Endothelial cell (in vitro differentiated cells): ENCODE results near the gene DIP2C. TPM values are rescaled to one million over a fixed set of nuclear protein-coding genes. Genes with fewer than 3 reads are reported as not detected.

ENCODE experiments used
- DNase-seq: peaks from one replicate; pipeline ENCODE4 v3.0.0; 2021; ENCODE audit warnings: low spot score
- H3K27ac Mint-ChIP-seq: one replicate; pipeline ENCODE4 v1.8.0; 2021; ENCODE audit warnings: mixed read lengths, inconsistent platforms; ENCODE audit not compliant: unreplicated experiment
- H3K27me3 Mint-ChIP-seq: one replicate; pipeline ENCODE4 v1.8.0; 2021; ENCODE audit warnings: mild to moderate bottlenecking, moderate library complexity, mixed read lengths, inconsistent platforms; ENCODE audit not compliant: unreplicated experiment
- H3K36me3 Mint-ChIP-seq: one replicate; pipeline ENCODE4 v1.8.0; 2021; ENCODE audit warnings: mild to moderate bottlenecking, low read depth, mixed read lengths, inconsistent platforms; ENCODE audit not compliant: unreplicated experiment
- H3K4me1 Mint-ChIP-seq: one replicate; pipeline ENCODE4 v1.8.0; 2021; ENCODE audit warnings: mild to moderate bottlenecking, mixed read lengths, inconsistent platforms; ENCODE audit not compliant: unreplicated experiment
- H3K4me3 Mint-ChIP-seq: one replicate; pipeline ENCODE4 v1.8.0; 2021; ENCODE audit warnings: mild to moderate bottlenecking, mixed read lengths, inconsistent platforms; ENCODE audit not compliant: unreplicated experiment
- H3K9me3 Mint-ChIP-seq: one replicate; pipeline ENCODE4 v1.8.0; 2021; ENCODE audit warnings: mixed read lengths, inconsistent platforms; ENCODE audit not compliant: unreplicated experiment
- total RNA-seq: library from RNA; stranded (reverse); fragmentation: NEBNext Ultra II Directional; extraction: Animal tissue kit (Norgen Biotek cat#: 25700); gene quantifications from one replicate; pipeline ENCODE4 v1.2.1, GENCODE V29; 2021; ENCODE audit not compliant: unreplicated experiment
- TF ChIP-seq, protein P1 (sequence below): fragments of 200-600 bp; sonication (generic); IDR thresholded peaks from one replicate; pipeline ENCODE4 v1.5.0; 2021; ENCODE audit warnings: antibody characterized with exemption; ENCODE audit not compliant: unreplicated experiment

Gene DIP2C
- total RNA-seq, 1 donor from 2014 or later = 13.1 TPM

DNA sequence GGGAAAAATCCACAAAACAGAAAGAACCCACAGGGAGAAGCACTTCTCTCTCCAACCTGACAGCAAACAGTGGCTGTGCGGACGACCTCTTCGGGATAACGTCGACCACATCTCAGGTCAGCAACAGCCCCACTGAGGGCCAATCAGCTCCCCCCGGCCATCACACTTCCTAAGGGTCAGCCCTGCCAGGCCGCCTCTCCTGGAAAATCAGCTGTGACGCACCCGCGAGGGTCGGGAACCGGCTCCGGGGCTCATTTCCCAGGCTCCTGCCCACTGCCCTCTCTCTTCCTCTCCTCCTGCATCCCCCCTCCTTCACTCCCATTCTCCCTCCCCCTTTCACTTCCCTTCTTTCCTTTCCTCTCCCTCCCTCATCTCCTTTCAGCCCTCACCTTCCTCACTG is 118.3 kb downstream of the DIP2C start:
- Mint-ChIP-seq H3K9me3 (no peaks in the 10 kb centered on the region), H3K36me3 (peaks cover 5% of the 10 kb centered on the region), H3K27me3 (peaks cover 3% of the 10 kb centered on the region), H3K4me1 (peaks cover 23% of the 10 kb centered on the region), H3K4me3 (no peak overlapping the region), H3K27ac (no peak overlapping the region)
- TF ChIP-seq, protein P1, sequence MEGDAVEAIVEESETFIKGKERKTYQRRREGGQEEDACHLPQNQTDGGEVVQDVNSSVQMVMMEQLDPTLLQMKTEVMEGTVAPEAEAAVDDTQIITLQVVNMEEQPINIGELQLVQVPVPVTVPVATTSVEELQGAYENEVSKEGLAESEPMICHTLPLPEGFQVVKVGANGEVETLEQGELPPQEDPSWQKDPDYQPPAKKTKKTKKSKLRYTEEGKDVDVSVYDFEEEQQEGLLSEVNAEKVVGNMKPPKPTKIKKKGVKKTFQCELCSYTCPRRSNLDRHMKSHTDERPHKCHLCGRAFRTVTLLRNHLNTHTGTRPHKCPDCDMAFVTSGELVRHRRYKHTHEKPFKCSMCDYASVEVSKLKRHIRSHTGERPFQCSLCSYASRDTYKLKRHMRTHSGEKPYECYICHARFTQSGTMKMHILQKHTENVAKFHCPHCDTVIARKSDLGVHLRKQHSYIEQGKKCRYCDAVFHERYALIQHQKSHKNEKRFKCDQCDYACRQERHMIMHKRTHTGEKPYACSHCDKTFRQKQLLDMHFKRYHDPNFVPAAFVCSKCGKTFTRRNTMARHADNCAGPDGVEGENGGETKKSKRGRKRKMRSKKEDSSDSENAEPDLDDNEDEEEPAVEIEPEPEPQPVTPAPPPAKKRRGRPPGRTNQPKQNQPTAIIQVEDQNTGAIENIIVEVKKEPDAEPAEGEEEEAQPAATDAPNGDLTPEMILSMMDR = no peak
- DNase-seq = no peak

DNA sequence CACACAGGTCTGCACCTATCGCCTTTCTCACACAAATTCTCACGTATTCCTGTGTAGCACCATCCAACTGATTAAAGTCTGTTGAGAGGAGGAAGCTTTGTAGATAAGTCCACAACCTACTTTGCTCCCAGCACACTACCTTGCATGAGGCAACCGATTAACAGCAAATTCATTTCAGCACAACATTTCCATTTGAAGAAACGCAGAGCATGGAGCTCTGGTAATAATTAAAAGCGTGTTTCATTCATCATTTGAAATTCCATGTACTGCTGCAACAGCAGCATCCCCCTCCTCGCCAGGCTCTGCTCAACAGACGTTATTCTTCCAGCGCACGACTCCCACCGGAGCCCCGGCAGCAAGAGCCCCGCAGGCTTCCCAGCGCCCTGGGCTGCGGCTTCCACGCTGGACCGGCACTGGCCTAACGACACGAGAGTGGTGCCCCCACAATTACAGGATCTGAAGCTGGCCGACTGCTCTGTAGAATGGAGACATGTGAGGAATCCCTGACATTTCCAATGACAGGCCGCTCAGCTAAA is 118.8 kb downstream of the DIP2C start:
- H3K9me3 Mint-ChIP-seq = no peaks in the 10 kb centered on the region
- peaks cover 23% of the 10 kb centered on the region for H3K4me1 Mint-ChIP-seq
- no peak overlapping the region for H3K27ac Mint-ChIP-seq
- no peak for DNase-seq
- TF ChIP-seq, protein P1 = no peak
- H3K4me3 Mint-ChIP-seq = no peak overlapping the region
- H3K36me3 Mint-ChIP-seq = peaks cover 5% of the 10 kb centered on the region
- peaks cover 3% of the 10 kb centered on the region for H3K27me3 Mint-ChIP-seq

DNA sequence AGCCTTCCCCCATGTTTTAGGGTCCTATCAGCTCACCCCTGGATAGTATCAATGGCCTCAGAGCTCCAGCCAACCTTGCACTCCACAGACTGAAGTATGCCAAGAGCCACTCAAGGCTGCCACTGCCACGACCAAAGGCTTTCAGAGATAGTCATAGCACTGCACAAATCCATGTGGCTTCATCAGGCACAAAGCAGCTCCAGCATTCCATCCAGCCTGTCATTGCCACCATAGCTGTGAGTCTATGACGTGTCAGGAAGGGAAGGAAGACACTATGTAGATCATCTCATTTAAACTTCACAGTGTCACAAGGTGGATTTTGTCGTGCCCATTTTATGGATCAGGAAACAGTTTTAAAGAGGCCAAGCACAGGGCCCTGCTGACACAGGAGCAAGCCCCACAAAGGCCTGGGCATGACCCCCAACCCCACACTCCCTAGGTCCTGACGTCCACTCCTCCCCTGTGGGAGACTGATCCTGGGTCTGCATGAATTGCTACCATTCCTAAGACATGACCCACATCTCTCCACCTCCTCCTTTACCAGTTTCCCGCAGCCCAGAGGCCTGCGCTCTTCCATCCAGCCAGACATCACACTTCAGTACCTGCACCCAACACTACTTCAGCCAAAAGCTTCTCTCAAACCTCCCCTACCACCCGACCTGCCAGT is 119.4 kb downstream of the DIP2C start:
- Mint-ChIP-seq H3K36me3 (peaks cover 5% of the 10 kb centered on the region), H3K9me3 (no peaks in the 10 kb centered on the region), H3K4me3 (no peak overlapping the region), H3K4me1 (peaks cover 23% of the 10 kb centered on the region), H3K27ac (no peak overlapping the region), H3K27me3 (peaks cover 3% of the 10 kb centered on the region)
- TF ChIP-seq, protein P1 = no peak
- DNase-seq = no peak

DNA sequence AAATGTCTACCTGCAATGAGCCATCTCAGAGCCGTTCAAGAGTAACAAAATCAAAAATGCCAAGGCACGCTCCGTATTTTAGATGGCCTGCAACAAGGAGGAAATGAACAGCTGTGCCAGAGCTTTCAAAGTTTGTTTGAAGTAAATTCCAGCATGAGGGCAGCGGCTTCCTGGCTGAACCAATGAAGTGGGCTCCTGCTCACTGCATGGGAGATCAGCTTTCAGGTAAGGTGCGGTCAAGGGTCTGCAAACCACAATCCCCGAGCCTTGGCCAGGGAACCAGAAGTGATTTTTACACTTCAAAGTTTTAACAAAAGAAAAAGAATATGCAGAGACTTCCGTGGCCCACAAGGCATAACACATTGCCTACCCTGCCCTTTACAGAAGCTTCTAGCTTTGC is 120.6 kb downstream of the DIP2C start:
- H3K4me3 Mint-ChIP-seq = no peak overlapping the region
- DNase-seq = no peak
- no peaks in the 10 kb centered on the region for H3K9me3 Mint-ChIP-seq
- peaks cover 14% of the 10 kb centered on the region for H3K36me3 Mint-ChIP-seq
- TF ChIP-seq, protein P1 = no peak
- peaks cover 23% of the 10 kb centered on the region for H3K4me1 Mint-ChIP-seq
- H3K27ac Mint-ChIP-seq = no peak overlapping the region
- peaks cover 5% of the 10 kb centered on the region for H3K27me3 Mint-ChIP-seq

DNA sequence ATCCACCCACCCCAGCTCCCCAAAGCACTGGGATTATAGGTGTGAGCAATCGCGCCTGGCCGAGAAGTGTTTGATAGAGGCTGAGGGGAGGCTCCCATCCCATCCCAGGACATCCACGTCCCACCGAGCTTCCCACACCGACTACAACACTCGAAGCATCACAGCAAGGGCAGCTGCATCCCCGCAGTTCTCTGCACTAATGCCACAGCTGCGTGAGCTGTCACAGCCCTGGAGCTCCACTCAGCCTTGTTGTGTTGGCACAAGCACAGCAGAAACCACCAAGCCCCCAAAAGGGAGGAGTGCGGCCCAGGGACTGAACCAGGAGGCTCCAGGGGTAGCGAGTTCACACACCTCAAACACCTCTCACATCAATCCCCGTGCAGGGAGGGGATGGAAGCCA is 121.6 kb downstream of the DIP2C start:
- Mint-ChIP-seq H3K36me3 (peaks cover 20% of the 10 kb centered on the region), H3K4me1 (peaks cover 23% of the 10 kb centered on the region), H3K27ac (no peak overlapping the region), H3K27me3 (peaks cover 5% of the 10 kb centered on the region), H3K9me3 (no peaks in the 10 kb centered on the region), H3K4me3 (no peak overlapping the region)
- no peak for DNase-seq
- TF ChIP-seq, protein P1 = no peak
